K562 (cell line): ENCODE data around the gene FIGLA. TPM values are rescaled to one million over a fixed set of nuclear protein-coding genes. Genes with fewer than 3 reads are reported as not detected.

Source experiments
- ATAC-seq: fragments of 200-7000 bp; cut with Tn5 transposase; 3 replicates; pipeline ENCODE4 v1.9.1; 2020; ENCODE audit warnings: moderate library complexity
- BruUV-seq: library from RNA; stranded (reverse); fragments of 400-500 nt; replicated peaks from 2 replicates; lab custom pipeline; 2021; lab: Mats Ljungman, UMichigan
- CTCF ChIA-PET: fragments of 300-600 bp; formaldehyde crosslinking; extraction: SDS; loops from one replicate; lab custom pipeline; 2021; ENCODE audit warnings: low intra/inter-chr PET ratio; lab: Yijun Ruan, JAX
- POLR2A ChIA-PET: fragments of 300-600, 350-650 bp; sonication (Branson Sonifier 250); formaldehyde crosslinking; extraction: SDS; loops from one replicate; lab custom pipeline; 2021; ENCODE audit warnings: antibody characterized with exemption, inconsistent platforms; lab: Yijun Ruan, JAX
- DNase-seq, 4 experiments: peaks; one replicate each; pipeline versions ENCODE4 v3.0.0 to v3.0.0-alpha.2; 2011 to 2018; ENCODE audit warnings: low spot score in 3 of 4, mixed read lengths in 3 of 4; ENCODE audit errors: extremely low read depth in 1 of 4
- FAIRE-seq: peaks from 2 replicates; lab custom pipeline; 2011; peaks lifted over from hg19 to GRCh38; lab: Jason Lieb, UNC
- H2AFZ ChIP-seq: 2 replicates; pipeline ENCODE4 v1.6.0; 2011; ENCODE audit warnings: low read depth, low read length, control low read depth, inconsistent platforms
- H3K27ac ChIP-seq: fragments of 200-600 bp; 3 replicates; pipeline ENCODE4 v1.8.0; 2011; ENCODE audit warnings: low read depth, mild to moderate bottlenecking, control low read depth, inconsistent platforms, low read length, moderate library complexity, mixed read lengths; ENCODE audit errors: extremely low read depth
- H3K27me3 ChIP-seq, 2 experiments: fragments of 300-600 bp in 1 of 2; 2 replicates in 1 of 2; 3 replicates in 1 of 2; pipeline versions ENCODE4 v1.6.0 to v1.8.0; 2011; ENCODE audit warnings: inconsistent platforms in 2 of 2, low read length in 2 of 2, mild to moderate bottlenecking in 1 of 2, mixed read lengths in 1 of 2, moderate library complexity in 1 of 2; ENCODE audit not compliant: control insufficient read depth in 2 of 2, insufficient read depth in 2 of 2
- H3K36me3 ChIP-seq: fragments of 300-600 bp; 3 replicates; pipeline ENCODE4 v1.8.0; 2011; ENCODE audit warnings: mild to moderate bottlenecking, low read length, inconsistent platforms; ENCODE audit not compliant: control insufficient read depth, insufficient read depth
- H3K4me1 ChIP-seq, 2 experiments: fragments of 200-600 bp in 1 of 2; replicated peaks in 1 of 2; 2 replicates in 1 of 2; 3 replicates in 1 of 2; pipeline versions ENCODE4 v1.5.1 to v1.8.0; 2011; ENCODE audit warnings: inconsistent platforms in 2 of 2, low read length in 2 of 2, mild to moderate bottlenecking in 1 of 2, mixed read lengths in 1 of 2, moderate library complexity in 1 of 2; ENCODE audit not compliant: control insufficient read depth in 2 of 2, insufficient read depth in 2 of 2
- H3K4me2 ChIP-seq: 2 replicates; pipeline ENCODE4 v1.6.1; 2011; ENCODE audit warnings: low read length, control low read depth, inconsistent platforms, mixed read lengths; ENCODE audit not compliant: insufficient read depth
- H3K4me3 ChIP-seq: fragments of 200-600 bp; sonication (generic), shearing (Covaris generic); 2 replicates; pipeline ENCODE4 v1.5.1; 2016; ENCODE audit warnings: control low read depth, inconsistent platforms
- H3K79me2 ChIP-seq: fragments of 200-600 bp; 3 replicates; pipeline ENCODE4 v1.8.0; 2011; ENCODE audit warnings: low read length, inconsistent platforms; ENCODE audit not compliant: control insufficient read depth, insufficient read depth
- H3K9ac ChIP-seq, 2 experiments: 2 replicates each; pipeline versions ENCODE4 v1.6.0 to v1.6.1; 2011; ENCODE audit warnings: low read depth in 2 of 2, low read length in 2 of 2, control low read depth in 1 of 2, inconsistent platforms in 1 of 2, mild to moderate bottlenecking in 1 of 2, mixed read lengths in 1 of 2; ENCODE audit not compliant: insufficient read depth in 1 of 2
- H3K9me1 ChIP-seq: one replicate; pipeline ENCODE4 v1.6.0; 2011; ENCODE audit warnings: inconsistent platforms, mild to moderate bottlenecking, low read length, moderate library complexity; ENCODE audit not compliant: control insufficient read depth, insufficient read depth
- H3K9me3 ChIP-seq: replicated peaks from 2 replicates; pipeline ENCODE4 v1.5.1; 2011; ENCODE audit warnings: low read depth, low read length, inconsistent platforms; ENCODE audit not compliant: control insufficient read depth, insufficient read depth
- H4K20me1 ChIP-seq: replicated peaks from 2 replicates; pipeline ENCODE4 v1.6.1; 2011; ENCODE audit warnings: low read length, inconsistent platforms, mixed read lengths; ENCODE audit not compliant: control insufficient read depth, insufficient read depth
- CEBPZ ChIP-seq: fragments of 150-350 bp; IDR thresholded peaks from 2 replicates; pipeline ENCODE4 v1.6.1; 2014; ENCODE audit warnings: low read depth, mild to moderate bottlenecking, low read length, borderline replicate concordance
- E2F6 ChIP-seq, 2 experiments: IDR thresholded peaks; 2 replicates each; pipeline ENCODE4 v1.6.1; 2011; ENCODE audit warnings: borderline replicate concordance in 1 of 2, control low read depth in 1 of 2, low read depth in 1 of 2, low read length in 1 of 2, mild to moderate bottlenecking in 1 of 2, mixed read lengths in 1 of 2, moderate library complexity in 1 of 2; ENCODE audit not compliant: insufficient read depth in 1 of 2, insufficient read length in 1 of 2, poor library complexity in 1 of 2, severe bottlenecking in 1 of 2; ENCODE audit errors: extremely low read depth in 1 of 2
- ELF1 ChIP-seq: fragments of 200-800 bp; sonication (Bioruptor generic); IDR thresholded peaks from 2 replicates; pipeline ENCODE4 v1.6.1; 2016; ENCODE audit warnings: missing genetic modification characterization, missing compliant biosample characterization
- HDAC8 ChIP-seq: fragments of 450-650 bp; IDR thresholded peaks from 2 replicates; pipeline ENCODE4 v1.6.1; 2016; ENCODE audit warnings: mild to moderate bottlenecking, missing genetic modification characterization, moderate library complexity, missing compliant biosample characterization
- HMBOX1 ChIP-seq: sonication (generic); IDR thresholded peaks from 2 replicates; pipeline ENCODE4 v1.6.1; 2016
- HNRNPLL ChIP-seq: fragments of 200-400 bp; formaldehyde crosslinking; IDR thresholded peaks from 2 replicates; pipeline ENCODE4 v1.6.1; 2017; ENCODE audit warnings: low read length, low read depth, mild to moderate bottlenecking; ENCODE audit not compliant: poor library complexity, severe bottlenecking
- MCM5 ChIP-seq: fragments of 450-650 bp; IDR thresholded peaks from 2 replicates; pipeline ENCODE4 v1.6.1; 2016; ENCODE audit warnings: low read depth
- NR4A1 ChIP-seq, 2 experiments: fragments of 250-450 bp in 1 of 2; fragments of 450-650 bp in 1 of 2; sonication (Bioruptor Pico) in 1 of 2; IDR thresholded peaks; 2 replicates each; pipeline versions ENCODE4 v1.4.0 to v1.6.1; 2016 to 2020; ENCODE audit warnings: mild to moderate bottlenecking in 2 of 2, missing compliant biosample characterization in 1 of 2, missing genetic modification characterization in 1 of 2, moderate library complexity in 1 of 2
- RBM17 ChIP-seq: fragments of 200-400 bp; formaldehyde crosslinking; IDR thresholded peaks from 2 replicates; pipeline ENCODE4 v1.6.1; 2017; ENCODE audit warnings: low read depth, mild to moderate bottlenecking, low read length, borderline replicate concordance
- SMAD1 ChIP-seq: fragments of 150-350 bp; IDR thresholded peaks from 2 replicates; pipeline ENCODE4 v1.6.1; 2014; ENCODE audit warnings: low read length, low read depth; ENCODE audit not compliant: partially characterized antibody
- TOE1 ChIP-seq, 2 experiments: fragments of 450-650 bp in 1 of 2; sonication (generic) in 1 of 2; formaldehyde crosslinking in 1 of 2; IDR thresholded peaks; 2 replicates each; pipeline versions ENCODE4 v1.7.1 to v1.8.0; 2016 to 2022; ENCODE audit warnings: borderline replicate concordance in 2 of 2, mild to moderate bottlenecking in 2 of 2, antibody characterized with exemption in 1 of 2, inconsistent platforms in 1 of 2, low read depth in 1 of 2, missing genetic modification reagents in 1 of 2, moderate library complexity in 1 of 2
- ZBED1 ChIP-seq: IDR thresholded peaks from 2 replicates; pipeline ENCODE4 v1.6.1; 2014
- ZNF696 ChIP-seq: fragments of 250-450 bp; sonication (Bioruptor Pico); conservative IDR thresholded peaks from 2 replicates; pipeline ENCODE4 v1.4.0; 2020; ENCODE audit warnings: mild to moderate bottlenecking, moderate library complexity
- WGBS: fragments of 100-300 bp; shearing (Covaris generic); methylation state at CpG from one replicate; pipeline ENCODE4 v1.1.6; 2016; ENCODE audit warnings: low coverage, mixed read lengths; ENCODE audit not compliant: insufficient coverage; ENCODE audit errors: missing lambda C conversion rate; 5-methylcytosine and 5-hydroxymethylcytosine counted together
- in situ Hi-C: fragments of 300-500 bp; cut with MboI; formaldehyde crosslinking; loops from 4 replicates; pipeline ENCODE4 v1.15.0; 2018; ENCODE audit warnings: inconsistent platforms, mixed read lengths
- intact Hi-C: fragments of 100-400 bp; cut with micrococcal nuclease; formaldehyde crosslinking; loops from 2 replicates; pipeline ENCODE4 v1.14.2; 2022
- polyA plus RNA-seq, 8 experiments: library from polyadenylated mRNA; depleted of rRNA in 4 of 8; stranded (reverse) in 5 of 8; unstranded in 3 of 8; fragments of >200 nt; fragmentation: Nextera tagmentation in 2 of 8; fragmentation: Illumina TruSeq in 1 of 8; extraction: Ambion mirVana in 2 of 8; extraction: Trizol in 1 of 8; gene quantifications; 2 replicates each; pipeline versions ENCODE4 v1.2.1 to v1.2.3, GENCODE V29; 2011 to 2014; ENCODE audit warnings: inconsistent platforms in 1 of 8, missing spikeins in 1 of 8
- total RNA-seq, 7 experiments: library from RNA; depleted of rRNA in 6 of 7; stranded (reverse); fragments of >200 nt in 6 of 7; fragmentation: Illumina TruSeq in 2 of 7; extraction: Trizol in 2 of 7; gene quantifications; 2 replicates each; pipeline versions ENCODE4 v1.2.1 to v1.2.3, GENCODE V29; 2011 to 2021; ENCODE audit warnings: low replicate concordance in 1 of 7

Gene FIGLA
- total and polyA plus RNA-seq, 9 of the 15 experiments (the other 6 are each of a cell fraction or from before 2014, with no cell fraction given), result not detected

- BruUV-seq, result no TSS peak
- no peak overlapping the region for H3K4me3 ChIP-seq
- H3K4me2 ChIP-seq, result peak overlapping the region; percentile 22; the same call in 1 of the 2 replicates
- WGBS, result 24% methylated on average over 29 of the region's 33 CpGs
- peak; percentile 90 for ATAC-seq
- H4K20me1 ChIP-seq, result no peaks in the 10 kb centered on the region
- H3K9me3 ChIP-seq, result no peaks in the 10 kb centered on the region
- peak; percentile 90 for FAIRE-seq
- H2AFZ ChIP-seq, result peak overlapping the region; percentile 77; the same call in 1 of the 2 replicates
- no peaks in the 10 kb centered on the region for H3K79me2 ChIP-seq
- no peaks in the 10 kb centered on the region for H3K9me1 ChIP-seq
- peaks cover 6 to 16% of the 10 kb centered on the region in 2 experiments for H3K27me3 ChIP-seq
- intact Hi-C loops (loop anchor here (2.0 to 10.0 kb wide), 4 partner anchors 73 to 487 kb away; partner anchors contain the start of gene FAM136A), in situ Hi-C loops (loop anchor here (5.0 to 25.0 kb wide), 2 partner anchors 158 to 477 kb away; partner anchors contain the start of gene FAM136A)
- H3K36me3 ChIP-seq, result no peaks in the 10 kb centered on the region
- DNase-seq, result peak; percentile 52 to 78 (median 62)
- H3K27ac ChIP-seq, result no peak overlapping the region
- H3K4me1 ChIP-seq, result peaks cover 0 to 10% of the 10 kb centered on the region in 2 experiments; a peak in 3 of 5 replicates
- POLR2A ChIA-PET, result interaction anchor here (0.6 kb wide), 1 partner anchor 101 kb away, joined by 3 read pairs; no protein-coding TSS in a partner anchor
- H3K9ac ChIP-seq, result peak overlapping the region in 1 of 2 experiments; percentile 47; a peak in 1 of 4 replicates
- CTCF ChIA-PET, result interaction anchor here (0.8 to 1.2 kb wide), 2 partner anchors 159 to 188 kb away, joined by 3 to 7 read pairs; no protein-coding TSS in a partner anchor
- TF ChIP-seq ELF1 (tag) (no peak), ZBED1 (no peak), E2F6 (IDR thresholded peaks at IDR 0.05; ENCODE audit: borderline replicate concordance in 1 of 2, extremely low read depth in 1 of 2, insufficient read depth in 1 of 2, insufficient read length in 1 of 2, low read depth in 1 of 2, low read length in 1 of 2, poor library complexity in 1 of 2, severe bottlenecking in 1 of 2) (peak in 1 of 2 experiments; percentile 57), SMAD1 (no peak), HNRNPLL (no peak), CEBPZ (no peak), HDAC8 (tag) (no peak), NR4A1 (CRISPR knock-in tag; IDR thresholded peaks at IDR 0.05) (no peak), NR4A1 (tag; IDR thresholded peaks at IDR 0.05) (no peak), ZNF696 (CRISPR knock-in tag) (no peak), TOE1 (IDR thresholded peaks at IDR 0.05; ENCODE audit: borderline replicate concordance) (no peak), TOE1 (CRISPR knock-in tag; IDR thresholded peaks at IDR 0.05; ENCODE audit: borderline replicate concordance, low read depth) (no peak), RBM17 (no peak), MCM5 (no peak), HMBOX1 (no peak)
Observed at GRCh38 chr2:70789304-70790135, 923 bp downstream of the FIGLA start.
